ENCODE data around the gene NUFIP2.

GRCh38 chr17:29341726-29342125 is 47.8 kb upstream of the NUFIP2 start:
- TF ChIP-seq POLR2A (IDR thresholded peaks at IDR 0.05; ENCODE audit: low read depth) (no peak), CTCF (IDR thresholded peaks at IDR 0.05) (no peak)

Data from esophagus muscularis mucosa (tissue), 3 donors.